CD4-positive, alpha-beta T cell (primary cell): ENCODE measurements around the gene MICAL2. TPM values are rescaled to one million over a fixed set of nuclear protein-coding genes. Genes with fewer than 3 reads are reported as not detected.

ENCODE experiments used
- ATAC-seq: fragments of 200-7000 bp; cut with Tn5 transposase; one replicate; pipeline ENCODE4 v1.10.0; 2022; ENCODE audit warnings: mild to moderate bottlenecking; ENCODE audit not compliant: poor library complexity
- CTCF ChIA-PET: fragments of 350-600 bp; sonication (Branson Sonifier 250); formaldehyde crosslinking; loops from one replicate; lab custom pipeline; 2021; ENCODE audit warnings: antibody characterized with exemption, inconsistent platforms; lab: Charles Lee
- POLR2A ChIA-PET: fragments of 350-600 bp; sonication (Branson Sonifier 250); formaldehyde crosslinking; loops from one replicate; lab custom pipeline; 2021; ENCODE audit warnings: antibody characterized with exemption, inconsistent platforms; lab: Charles Lee
- DNase-seq, 14 experiments: peaks; one replicate each; pipeline ENCODE4 v3.0.0-alpha.2; 2013 to 2020; ENCODE audit warnings: mixed read lengths in 2 of 14
- H3K27ac ChIP-seq, 2 donors: one replicate each; pipeline versions ENCODE4 v1.5.1 to v1.7.0; 2013; ENCODE audit warnings: low read length in 2 of 2, low read depth in 1 of 2, mild to moderate bottlenecking in 1 of 2
- H3K27me3 ChIP-seq, 2 experiments: 1 replicate in 1 of 2; 2 replicates in 1 of 2; pipeline versions ENCODE4 v1.6.1 to v1.7.0; 2013; ENCODE audit warnings: low read length in 2 of 2, control low read depth in 1 of 2, mild to moderate bottlenecking in 1 of 2, moderate library complexity in 1 of 2; ENCODE audit not compliant: insufficient read depth in 2 of 2, control insufficient read depth in 1 of 2
- H3K36me3 ChIP-seq: one replicate; pipeline ENCODE4 v1.6.1; 2013; ENCODE audit warnings: low read length, control low read depth; ENCODE audit not compliant: insufficient read depth
- H3K4me1 ChIP-seq: one replicate; pipeline ENCODE4 v1.6.1; 2013; ENCODE audit warnings: low read length, control low read depth; ENCODE audit not compliant: insufficient read depth
- H3K4me3 ChIP-seq: one replicate; pipeline ENCODE4 v1.5.1; 2013; ENCODE audit warnings: mild to moderate bottlenecking, low read length, moderate library complexity
- H3K9me3 ChIP-seq, 2 experiments: 1 replicate in 1 of 2; 2 replicates in 1 of 2; pipeline versions ENCODE4 v1.6.1 to v1.7.0; 2013; ENCODE audit warnings: low read length in 2 of 2, mild to moderate bottlenecking in 2 of 2, control low read depth in 1 of 2, moderate library complexity in 1 of 2; ENCODE audit not compliant: control insufficient read depth in 1 of 2, insufficient read depth in 1 of 2
- H3K27ac Mint-ChIP-seq: one replicate; pipeline ENCODE4 v1.8.0; 2020; ENCODE audit warnings: mixed read lengths
- H3K27me3 Mint-ChIP-seq: one replicate; pipeline ENCODE4 v1.8.0; 2021; ENCODE audit warnings: mixed read lengths
- H3K36me3 Mint-ChIP-seq: one replicate; pipeline ENCODE4 v1.8.0; 2021; ENCODE audit warnings: low read depth, mixed read lengths
- H3K4me1 Mint-ChIP-seq: one replicate; pipeline ENCODE4 v1.8.0; 2021; ENCODE audit warnings: low read depth, mixed read lengths
- H3K4me3 Mint-ChIP-seq: one replicate; pipeline ENCODE4 v1.8.0; 2020; ENCODE audit warnings: mild to moderate bottlenecking, mixed read lengths
- H3K9me3 Mint-ChIP-seq: one replicate; pipeline ENCODE4 v1.8.0; 2020; ENCODE audit warnings: mixed read lengths
- CTCF ChIP-seq: fragments of 200-600 bp; IDR thresholded peaks from one replicate; pipeline ENCODE4 v1.8.0; 2022; ENCODE audit warnings: antibody characterized with exemption, mild to moderate bottlenecking
- intact Hi-C, 2 experiments: fragments of 100-400 bp; cut with DNase I in 1 of 2; cut with micrococcal nuclease in 1 of 2; formaldehyde crosslinking; loops; one replicate each; pipeline versions ENCODE4 v1.15.1 to v1.9.0; 2023 to 2025; cut with DNase I, micrococcal nuclease
- total RNA-seq, 174 experiments: library from RNA in 2 of 174; stranded (reverse) in 2 of 174; gene quantifications; one replicate each; pipeline ENCODE4 v1.2.3 and lab custom pipeline; 2021 to 2026

MICAL2 gene
- total RNA-seq, 2 experiments from 2014 or later, result 12.8 to 14.1 TPM

- Histone ChIP-seq H3K27me3 (no peaks in the 10 kb centered on the region), H3K4me1 (no peaks in the 10 kb centered on the region), H3K9me3 (no peaks in the 10 kb centered on the region), H3K27ac (no peak overlapping the region), H3K36me3 (no peaks in the 10 kb centered on the region), H3K4me3 (no peak overlapping the region)
- CTCF ChIA-PET, result no interaction called here
- DNase-seq (no peak), ATAC-seq (no peak)
- Mint-ChIP-seq H3K36me3 (no peaks in the 10 kb centered on the region), H3K27ac (no peak overlapping the region), H3K9me3 (no peaks in the 10 kb centered on the region), H3K4me3 (no peak overlapping the region), H3K4me1 (no peaks in the 10 kb centered on the region), H3K27me3 (no peaks in the 10 kb centered on the region)
- intact Hi-C loops, result no loop called here
- POLR2A ChIA-PET, result no interaction called here
- TF ChIP-seq CTCF, result no peak
Measured at GRCh38 chr11:12270817-12271216, 160.4 kb downstream of the MICAL2 start.

GRCh38 chr11:12271241-12271640 lies 160.9 kb downstream of the MICAL2 start:
- intact Hi-C loops, result no loop called here
- POLR2A ChIA-PET, result no interaction called here
- Mint-ChIP-seq H3K36me3 (no peaks in the 10 kb centered on the region), H3K9me3 (no peaks in the 10 kb centered on the region), H3K27ac (no peak overlapping the region), H3K4me3 (no peak overlapping the region), H3K4me1 (no peaks in the 10 kb centered on the region), H3K27me3 (no peaks in the 10 kb centered on the region)
- Histone ChIP-seq H3K27ac (no peak overlapping the region), H3K4me3 (no peak overlapping the region), H3K9me3 (no peaks in the 10 kb centered on the region), H3K36me3 (no peaks in the 10 kb centered on the region), H3K27me3 (no peaks in the 10 kb centered on the region), H3K4me1 (no peaks in the 10 kb centered on the region)
- ATAC-seq, result no peak
- TF ChIP-seq CTCF, result no peak
- CTCF ChIA-PET, result no interaction called here
- DNase-seq, result no peak

GRCh38 chr11:12271826-12272366 lies 161.5 kb downstream of the MICAL2 start:
- H3K4me3 Mint-ChIP-seq, result no peak overlapping the region
- H3K4me3 ChIP-seq, result no peak overlapping the region
- H3K9me3 Mint-ChIP-seq, result no peaks in the 10 kb centered on the region
- intact Hi-C loops, result no loop called here
- ChIA-PET POLR2A (no interaction called here), CTCF (no interaction called here)
- H3K4me1 Mint-ChIP-seq, result no peaks in the 10 kb centered on the region
- no peaks in the 10 kb centered on the region for H3K27me3 Mint-ChIP-seq
- no peak overlapping the region for H3K27ac Mint-ChIP-seq
- no peaks in the 10 kb centered on the region for H3K4me1 ChIP-seq
- no peak for TF ChIP-seq CTCF
- no peaks in the 10 kb centered on the region for H3K36me3 Mint-ChIP-seq
- no peaks in the 10 kb centered on the region for H3K36me3 ChIP-seq
- no peaks in the 10 kb centered on the region for H3K9me3 ChIP-seq
- DNase-seq (no peak), ATAC-seq (no peak)
- H3K27me3 ChIP-seq, result no peaks in the 10 kb centered on the region
- H3K27ac ChIP-seq, result no peak overlapping the region
